ENCODE results near the gene PITPNM3. TPM values are rescaled to one million over a fixed set of nuclear protein-coding genes. Genes with fewer than 3 reads are reported as not detected.

Gene PITPNM3
- total and polyA plus RNA-seq, 2 of the 8 experiments (the other 6 are each of a cell fraction or from before 2014, with no cell fraction given), result 1.7 to 3.1 TPM

DNA sequence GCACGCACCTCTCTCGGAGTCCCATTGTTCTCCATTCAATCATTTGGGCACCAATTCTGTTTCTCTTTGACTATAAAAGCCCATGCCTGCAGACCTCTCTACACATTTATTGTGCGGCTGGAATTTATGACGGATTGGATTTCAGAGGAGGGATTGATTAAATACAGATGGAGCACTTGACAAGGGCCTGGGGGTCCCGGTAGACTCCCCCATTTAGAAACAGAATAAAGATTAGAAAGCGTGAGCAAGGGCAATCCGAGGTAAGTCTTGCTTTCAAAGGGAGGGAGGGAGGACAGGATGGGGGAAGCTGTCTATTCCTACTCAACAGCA, 15.1 kb upstream of the PITPNM3 start (continued):
- no peak for TF ChIP-seq TCF12 (IDR thresholded peaks at IDR 0.05; ENCODE audit: low read depth, low read length)
